ENCODE data around the gene PRKG1.
A peak's percentile ranks its signal among the peaks of the same experiment; 100 is the strongest.
"Not testable (repeated sequence)": the region's sequence is repeated elsewhere in the genome, so short reads cannot be mapped to it uniquely, and the experiment has no call there.

PRKG1 gene

DNA sequence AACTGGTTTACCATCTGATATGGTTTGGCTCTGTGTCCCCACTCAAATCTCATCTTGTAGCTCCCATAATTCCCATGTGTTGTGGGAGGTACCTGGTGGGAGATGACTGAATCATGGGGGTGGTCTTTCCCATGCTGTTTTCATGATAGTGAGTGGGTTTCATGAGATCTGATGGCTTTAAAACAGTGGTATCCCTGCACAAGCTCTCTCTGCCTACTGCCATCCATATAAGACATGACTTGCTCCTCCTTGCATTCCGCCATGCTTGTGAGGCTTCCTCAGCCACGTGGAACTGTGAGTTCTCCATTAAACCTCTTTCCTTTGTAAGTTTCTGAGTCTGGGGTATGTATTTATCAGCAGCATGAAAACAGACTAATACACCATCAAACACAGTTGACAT, 614.5 kb downstream of the PRKG1 start:
- not testable (repeated sequence) for H3K9me3 ChIP-seq (replicated peaks; ENCODE audit: low read length); H3K9ac ChIP-seq (ENCODE audit: low read depth, low read length); H3K4me1 ChIP-seq (ENCODE audit: control insufficient read depth, insufficient read depth, low read length); H3K4me3 ChIP-seq (ENCODE audit: low read length); H3K36me3 ChIP-seq (ENCODE audit: insufficient read depth, low read length); H3K4me2 ChIP-seq (ENCODE audit: low read length); H3K27me3 ChIP-seq (ENCODE audit: control insufficient read depth, insufficient read depth, low read length)

DNA sequence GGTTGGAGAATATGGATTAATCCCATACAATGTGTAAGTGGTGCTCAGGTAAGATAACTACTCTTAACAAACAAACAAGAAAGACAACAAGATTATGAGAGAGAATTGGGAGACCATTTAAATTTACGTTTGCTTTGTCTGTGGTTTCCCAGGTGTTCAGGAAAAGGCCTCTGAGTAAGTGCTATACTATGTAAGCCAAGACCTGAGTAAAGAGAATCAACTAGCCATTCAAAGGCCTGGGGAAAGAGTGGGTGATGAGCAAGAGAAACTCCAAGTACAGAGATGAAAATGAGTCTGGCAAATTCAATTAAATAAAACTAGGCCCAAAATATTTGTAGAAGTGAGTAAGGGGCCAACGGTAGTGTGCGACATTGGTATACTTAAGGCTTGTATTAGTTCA, 615.2 kb downstream of the PRKG1 start:
- Histone ChIP-seq H3K4me2 (ENCODE audit: low read length) (no peak overlapping the region), H3K4me3 (ENCODE audit: low read length) (no peak overlapping the region), H3K9ac (ENCODE audit: low read depth, low read length) (no peak overlapping the region), H3K4me1 (ENCODE audit: control insufficient read depth, insufficient read depth, low read length) (no peaks in the 10 kb centered on the region), H3K27me3 (ENCODE audit: control insufficient read depth, insufficient read depth, low read length) (no peaks in the 10 kb centered on the region), H3K36me3 (ENCODE audit: insufficient read depth, low read length) (no peaks in the 10 kb centered on the region), H3K9me3 (replicated peaks; ENCODE audit: low read length) (no peaks in the 10 kb centered on the region)

DNA sequence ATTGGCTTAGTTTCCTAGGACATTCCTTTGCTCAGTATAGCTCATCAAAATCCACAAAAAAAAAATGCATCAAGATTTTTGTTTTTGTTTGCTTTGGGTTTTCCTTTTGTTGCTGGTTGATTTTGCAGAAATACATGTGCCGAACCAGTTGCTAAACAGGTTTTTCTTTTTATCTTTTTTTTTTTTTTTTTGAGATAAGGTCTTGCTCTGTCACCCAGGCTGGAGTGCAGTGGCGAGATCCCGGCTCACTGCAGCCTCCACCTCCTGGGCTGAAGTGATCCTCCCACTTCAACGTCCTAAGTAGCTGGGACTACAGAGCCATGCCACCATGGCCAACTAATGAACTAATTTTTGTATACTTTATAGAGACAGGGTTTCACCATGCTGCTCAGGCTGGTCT, 616.8 kb downstream of the PRKG1 start:
- H3K4me1 ChIP-seq (ENCODE audit: control insufficient read depth, insufficient read depth, low read length), result no peaks in the 10 kb centered on the region
- no peak overlapping the region for H3K9ac ChIP-seq (ENCODE audit: low read depth, low read length)
- no peaks in the 10 kb centered on the region for H3K36me3 ChIP-seq (ENCODE audit: insufficient read depth, low read length)
- H3K27me3 ChIP-seq (ENCODE audit: control insufficient read depth, insufficient read depth, low read length), result no peaks in the 10 kb centered on the region
- H3K4me2 ChIP-seq (ENCODE audit: low read length), result no peak overlapping the region
- H3K4me3 ChIP-seq (ENCODE audit: low read length), result no peak overlapping the region
- no peaks in the 10 kb centered on the region for H3K9me3 ChIP-seq (replicated peaks; ENCODE audit: low read length)

DNA sequence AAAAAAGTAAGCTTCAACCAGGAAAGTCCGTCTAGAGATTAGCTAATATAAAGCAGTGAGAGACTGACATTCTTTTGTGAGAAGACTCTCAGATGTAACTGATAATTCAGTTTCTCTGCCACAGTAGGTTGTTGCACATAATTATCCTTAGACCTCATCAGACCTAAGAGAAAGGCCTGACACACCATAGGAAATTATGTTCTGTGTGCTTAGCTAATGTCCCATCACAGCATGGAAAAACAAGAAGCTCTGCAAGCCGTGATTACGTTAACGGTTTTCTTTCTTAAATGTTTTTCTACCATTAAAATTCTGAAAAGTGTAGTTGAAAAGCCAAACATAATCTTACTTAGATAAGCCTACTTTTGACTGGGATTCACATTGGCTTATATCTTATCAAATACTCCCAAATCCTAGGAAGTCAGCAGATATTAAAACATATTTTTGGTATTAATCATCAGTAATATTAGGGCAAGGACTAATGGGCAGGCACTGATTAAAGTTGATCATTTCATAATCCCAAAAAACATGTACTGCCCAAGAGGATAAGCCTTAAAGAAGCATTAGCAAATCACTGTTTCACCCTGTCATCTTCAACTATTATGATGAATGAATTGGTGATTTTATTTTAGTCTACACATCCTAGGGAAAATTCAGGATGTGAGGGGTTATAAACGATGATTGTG, 619.9 kb downstream of the PRKG1 start:
- no peaks in the 10 kb centered on the region for H3K27me3 ChIP-seq (ENCODE audit: control insufficient read depth, insufficient read depth, low read length)

DNA sequence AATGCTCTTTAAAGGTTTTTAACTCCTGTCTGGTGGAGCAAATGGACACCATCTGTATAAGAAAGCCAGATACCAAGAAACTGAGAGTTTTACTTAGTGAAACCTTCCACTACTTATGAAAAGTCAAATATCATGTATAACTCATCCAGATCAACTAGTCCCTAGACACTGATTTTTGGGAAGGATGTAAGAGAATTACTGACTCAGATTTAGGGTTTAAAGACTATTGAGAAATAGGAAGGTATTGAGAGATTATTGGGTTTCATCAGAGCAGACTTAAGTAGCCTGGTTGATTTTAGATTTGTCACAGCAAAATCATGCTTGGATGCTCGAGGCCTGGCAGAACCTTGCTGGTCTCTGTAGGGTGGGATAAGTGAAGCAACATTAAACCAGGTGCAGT, 622.0 kb downstream of the PRKG1 start:
- H3K36me3 ChIP-seq (ENCODE audit: insufficient read depth, low read length), result no peaks in the 10 kb centered on the region
- no peak overlapping the region for H3K4me3 ChIP-seq (ENCODE audit: low read length)
- peaks cover 17% of the 10 kb centered on the region for H3K4me1 ChIP-seq (ENCODE audit: control insufficient read depth, insufficient read depth, low read length)
- no peaks in the 10 kb centered on the region for H3K27me3 ChIP-seq (ENCODE audit: control insufficient read depth, insufficient read depth, low read length)
- no peak overlapping the region for H3K9ac ChIP-seq (ENCODE audit: low read depth, low read length)
- no peak overlapping the region for H3K4me2 ChIP-seq (ENCODE audit: low read length)
- H3K9me3 ChIP-seq (replicated peaks; ENCODE audit: low read length), result no peaks in the 10 kb centered on the region

More for the DNA sequence above, 619.9 kb downstream of the PRKG1 start:
- no peaks in the 10 kb centered on the region for H3K9me3 ChIP-seq (replicated peaks; ENCODE audit: low read length)
- no peak overlapping the region for H3K4me2 ChIP-seq (ENCODE audit: low read length)
- no peaks in the 10 kb centered on the region for H3K36me3 ChIP-seq (ENCODE audit: insufficient read depth, low read length)
- H3K4me1 ChIP-seq (ENCODE audit: control insufficient read depth, insufficient read depth, low read length), result peaks cover 13% of the 10 kb centered on the region
- H3K9ac ChIP-seq (ENCODE audit: low read depth, low read length), result no peak overlapping the region
- H3K4me3 ChIP-seq (ENCODE audit: low read length), result no peak overlapping the region

DNA sequence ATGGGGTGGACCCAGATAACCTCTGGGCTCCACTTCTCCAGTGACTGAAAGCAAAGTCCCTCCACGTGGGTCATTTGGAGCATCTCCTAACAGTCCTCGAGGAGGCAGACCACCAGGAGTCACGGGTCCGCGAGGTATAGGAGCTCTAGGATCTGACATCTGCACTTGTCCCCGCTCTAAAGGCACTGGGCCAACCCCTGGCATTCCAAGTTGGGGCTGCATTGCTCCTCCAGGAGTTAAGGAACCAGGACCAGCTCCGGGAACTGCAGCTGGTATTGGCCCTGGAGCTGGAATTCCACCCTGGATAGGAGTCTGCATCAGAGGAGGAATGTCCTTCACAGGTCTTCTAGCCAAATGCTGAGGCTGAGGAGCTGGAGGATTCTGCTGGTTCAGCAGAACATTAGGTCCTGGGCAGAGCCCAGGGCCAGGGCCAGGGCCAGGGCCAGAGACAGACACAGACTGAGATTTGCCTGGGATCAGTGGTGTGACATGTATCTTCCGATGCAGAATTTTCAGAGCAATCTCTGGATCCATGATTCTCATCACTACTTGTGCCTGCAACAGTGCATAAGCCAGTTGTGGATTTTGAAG, 624.3 kb downstream of the PRKG1 start:
- Histone ChIP-seq H3K9me3 (replicated peaks; ENCODE audit: low read length) (no peaks in the 10 kb centered on the region), H3K36me3 (ENCODE audit: insufficient read depth, low read length) (no peaks in the 10 kb centered on the region), H3K4me1 (ENCODE audit: control insufficient read depth, insufficient read depth, low read length) (peaks cover 17% of the 10 kb centered on the region), H3K27me3 (ENCODE audit: control insufficient read depth, insufficient read depth, low read length) (no peaks in the 10 kb centered on the region), H3K4me3 (ENCODE audit: low read length) (peak overlapping the region; percentile 90), H3K4me2 (ENCODE audit: low read length) (peak overlapping the region; percentile 89), H3K9ac (ENCODE audit: low read depth, low read length) (peak overlapping the region; percentile 92)

DNA sequence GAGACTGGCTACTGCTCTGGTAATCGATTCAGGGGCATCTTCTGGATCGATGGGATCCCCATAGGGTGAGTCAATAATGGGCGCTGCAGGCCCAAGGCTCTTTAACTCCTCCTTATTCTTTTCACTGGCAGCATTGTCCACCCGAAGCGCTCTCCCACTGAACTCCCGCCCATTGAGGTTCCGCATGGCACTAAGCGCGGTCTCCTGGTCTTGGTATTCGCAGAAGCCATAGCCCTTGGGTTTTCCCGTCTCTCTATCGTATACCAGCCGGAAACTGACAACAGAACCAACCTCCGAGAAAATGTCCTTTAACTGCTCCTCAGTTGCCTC, 624.8 kb downstream of the PRKG1 start:
- Histone ChIP-seq H3K4me1 (ENCODE audit: control insufficient read depth, insufficient read depth, low read length) (peaks cover 17% of the 10 kb centered on the region), H3K9ac (ENCODE audit: low read depth, low read length) (peak overlapping the region; percentile 92), H3K36me3 (ENCODE audit: insufficient read depth, low read length) (no peaks in the 10 kb centered on the region), H3K9me3 (replicated peaks; ENCODE audit: low read length) (no peaks in the 10 kb centered on the region), H3K4me2 (ENCODE audit: low read length) (peak overlapping the region; percentile 89), H3K4me3 (ENCODE audit: low read length) (peak overlapping the region; percentile 90), H3K27me3 (ENCODE audit: control insufficient read depth, insufficient read depth, low read length) (no peaks in the 10 kb centered on the region)

DNA sequence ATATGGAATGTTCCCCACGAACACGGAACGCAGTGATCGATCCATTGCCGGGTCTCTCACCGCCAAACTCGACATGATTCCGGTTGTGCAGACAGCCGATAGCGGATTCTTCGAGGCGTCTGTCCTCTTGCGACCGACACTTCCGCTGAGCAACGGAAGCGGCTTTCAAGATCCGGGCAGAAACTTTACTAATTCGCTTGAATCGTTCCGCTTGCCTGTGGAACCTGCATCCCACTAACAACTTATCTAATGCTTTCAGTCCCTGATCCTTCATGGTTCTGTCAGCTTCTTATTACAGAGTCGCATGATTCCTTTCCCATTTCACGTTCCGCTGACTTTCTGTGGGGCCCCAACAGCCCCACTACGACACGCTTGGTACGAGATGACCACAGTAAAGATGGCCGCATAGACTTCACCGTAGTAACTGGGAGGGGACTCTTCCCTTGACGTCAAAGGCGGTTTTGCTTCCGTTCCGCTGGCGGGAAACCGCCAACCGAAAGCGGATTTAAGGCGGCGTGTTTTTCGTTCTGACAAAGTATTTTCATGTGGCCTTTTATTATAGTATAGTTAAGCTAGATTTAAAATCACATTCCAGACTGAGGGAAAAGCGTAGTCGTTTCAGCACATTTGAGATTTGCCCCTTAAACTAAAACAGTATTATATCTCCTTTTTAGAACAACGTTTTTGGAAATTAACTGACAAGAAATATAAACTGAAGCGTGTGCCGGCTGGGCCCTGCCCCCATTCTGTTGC, 625.4 kb downstream of the PRKG1 start, which contains the start of gene CSTF2T:
Gene CSTF2T (minus strand): TSS at position 121 of the 753 bp plus-strand sequence. CDS start 46 bp downstream, at position 75.
- H3K4me3 ChIP-seq (ENCODE audit: low read length), result peak within 1 kb of the TSS; percentile 90
- H3K9ac ChIP-seq (ENCODE audit: low read depth, low read length), result peak within 1 kb of the TSS; percentile 92
- peaks cover 17% of the 10 kb centered on the region for H3K4me1 ChIP-seq (ENCODE audit: control insufficient read depth, insufficient read depth, low read length)
- H3K27me3 ChIP-seq (ENCODE audit: control insufficient read depth, insufficient read depth, low read length), result no peaks in the 10 kb centered on the region
- H3K9me3 ChIP-seq (replicated peaks; ENCODE audit: low read length), result no peaks in the 10 kb centered on the region
- peak within 1 kb of the TSS; percentile 89 for H3K4me2 ChIP-seq (ENCODE audit: low read length)
- H3K36me3 ChIP-seq (ENCODE audit: insufficient read depth, low read length), result no peaks in the 10 kb centered on the region

DNA sequence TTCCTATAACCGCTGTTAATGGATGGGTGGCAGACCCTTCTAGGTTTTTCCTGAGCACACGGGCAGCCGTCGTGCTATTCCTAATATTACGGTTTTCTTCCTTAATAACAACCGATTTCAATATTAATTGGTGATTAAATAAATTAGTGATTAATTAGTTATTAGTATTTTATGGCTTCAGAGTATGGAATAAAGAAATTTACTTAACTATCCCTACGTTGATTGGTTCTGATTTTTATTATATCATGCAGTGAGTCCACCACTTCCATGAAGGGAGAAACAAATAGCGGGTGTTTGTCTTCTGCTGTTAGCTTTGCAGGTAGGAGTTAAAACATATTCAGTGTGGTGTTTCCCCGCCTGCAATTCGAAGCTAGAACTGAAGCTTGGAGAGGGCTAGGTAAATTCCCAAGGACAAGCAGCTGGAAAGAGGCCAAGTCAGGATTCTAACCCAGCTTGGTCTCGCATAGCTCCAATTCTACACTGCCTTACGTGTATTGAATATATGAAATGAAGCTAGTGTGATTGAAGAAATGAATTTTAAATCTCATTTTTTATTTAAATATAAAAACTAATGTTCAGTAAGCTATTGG, 626.0 kb downstream of the PRKG1 start:
- Histone ChIP-seq H3K4me3 (ENCODE audit: low read length) (peak overlapping the region; percentile 90), H3K9ac (ENCODE audit: low read depth, low read length) (peak overlapping the region; percentile 92), H3K27me3 (ENCODE audit: control insufficient read depth, insufficient read depth, low read length) (no peaks in the 10 kb centered on the region), H3K4me1 (ENCODE audit: control insufficient read depth, insufficient read depth, low read length) (peaks cover 17% of the 10 kb centered on the region), H3K4me2 (ENCODE audit: low read length) (peak overlapping the region; percentile 89), H3K9me3 (replicated peaks; ENCODE audit: low read length) (no peaks in the 10 kb centered on the region), H3K36me3 (ENCODE audit: insufficient read depth, low read length) (no peaks in the 10 kb centered on the region)

DNA sequence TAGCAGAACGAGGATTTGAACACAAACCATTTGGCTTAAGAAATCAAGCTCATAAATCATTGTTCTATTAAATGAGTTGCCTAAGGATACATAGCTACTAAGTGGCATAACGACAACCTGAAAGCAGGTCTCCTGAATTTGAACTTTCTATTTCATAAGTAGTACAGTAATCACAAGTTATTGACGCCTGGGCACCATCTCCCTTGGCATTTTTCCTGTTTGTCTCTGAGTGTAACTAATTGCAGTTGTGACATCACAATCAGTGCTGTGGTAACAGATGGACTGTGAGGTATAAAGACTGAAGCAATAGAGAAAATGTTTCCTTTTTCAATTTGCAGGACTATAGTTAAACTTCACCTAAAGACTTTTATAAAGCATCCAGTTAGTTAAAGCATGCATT, 631.5 kb downstream of the PRKG1 start:
- H3K9me3 ChIP-seq (replicated peaks; ENCODE audit: low read length), result no peaks in the 10 kb centered on the region
- no peaks in the 10 kb centered on the region for H3K4me1 ChIP-seq (ENCODE audit: control insufficient read depth, insufficient read depth, low read length)
- H3K4me3 ChIP-seq (ENCODE audit: low read length), result no peak overlapping the region
- no peak overlapping the region for H3K9ac ChIP-seq (ENCODE audit: low read depth, low read length)
- H3K27me3 ChIP-seq (ENCODE audit: control insufficient read depth, insufficient read depth, low read length), result no peaks in the 10 kb centered on the region
- no peaks in the 10 kb centered on the region for H3K36me3 ChIP-seq (ENCODE audit: insufficient read depth, low read length)
- H3K4me2 ChIP-seq (ENCODE audit: low read length), result no peak overlapping the region

DNA sequence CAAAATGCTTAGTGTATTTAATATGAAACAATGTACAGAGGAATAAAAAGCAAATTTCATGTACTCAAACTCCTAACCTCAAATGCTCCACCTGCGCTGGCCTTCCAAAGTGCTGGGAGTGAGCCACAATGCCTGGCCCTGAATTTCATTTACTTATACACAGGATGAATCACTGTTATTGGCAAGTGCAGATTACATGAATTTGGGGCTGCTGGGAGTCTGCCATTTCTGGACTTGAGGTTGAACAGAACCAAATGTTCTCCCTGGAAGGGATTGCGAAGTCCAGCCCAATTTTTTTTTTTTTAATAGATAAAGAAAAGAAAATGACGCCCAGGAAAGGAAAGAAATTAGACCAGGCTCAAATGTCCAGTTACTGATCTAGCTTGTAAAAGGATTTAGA, 631.9 kb downstream of the PRKG1 start:
- H3K9me3 ChIP-seq (replicated peaks; ENCODE audit: low read length), result no peaks in the 10 kb centered on the region
- H3K36me3 ChIP-seq (ENCODE audit: insufficient read depth, low read length), result no peaks in the 10 kb centered on the region
- no peak overlapping the region for H3K9ac ChIP-seq (ENCODE audit: low read depth, low read length)
- H3K4me2 ChIP-seq (ENCODE audit: low read length), result no peak overlapping the region
- H3K4me3 ChIP-seq (ENCODE audit: low read length), result no peak overlapping the region
- H3K4me1 ChIP-seq (ENCODE audit: control insufficient read depth, insufficient read depth, low read length), result no peaks in the 10 kb centered on the region
- no peaks in the 10 kb centered on the region for H3K27me3 ChIP-seq (ENCODE audit: control insufficient read depth, insufficient read depth, low read length)

Data from skeletal muscle satellite cell (primary cell).